OCI-LY3 (cell line): ENCODE measurements around the gene ATXN7L2.

Source experiments
- H2AFZ ChIP-seq: fragments of 200-600, 300-600 bp; shearing (Covaris generic); 2 replicates; pipeline ENCODE4 v1.6.0; 2014; ENCODE audit warnings: antibody characterized with exemption, low read depth, low read length
- H3K27ac ChIP-seq: fragments of 200-600, 300-600 bp; sonication (generic); 2 replicates; pipeline ENCODE4 v1.5.1; 2014; ENCODE audit warnings: mild to moderate bottlenecking, low read length, moderate library complexity, mixed read lengths
- H3K27me3 ChIP-seq: fragments of 200-600, 300-600 bp; sonication (generic); 2 replicates; pipeline ENCODE4 v1.6.1; 2014; ENCODE audit warnings: low read depth, low read length, mixed read lengths
- H3K36me3 ChIP-seq: fragments of 200-600, 300-600 bp; sonication (generic); replicated peaks from 2 replicates; pipeline ENCODE3; 2014; ENCODE audit warnings: low read depth, low read length, mixed read lengths
- H3K4me1 ChIP-seq: fragments of 300-600, 200-600 bp; sonication (generic); 2 replicates; pipeline ENCODE4 v1.6.1; 2014; ENCODE audit warnings: low read length, mixed read lengths
- H3K4me2 ChIP-seq: fragments of 200-600, 300-600 bp; sonication (generic); 2 replicates; pipeline ENCODE4 v1.6.1; 2014; ENCODE audit warnings: low read length, mixed read lengths
- H3K4me3 ChIP-seq: fragments of 300-600, 200-600 bp; sonication (generic); 2 replicates; pipeline ENCODE4 v1.5.1; 2014; ENCODE audit warnings: antibody characterized with exemption, mild to moderate bottlenecking, low read length, moderate library complexity
- H3K79me2 ChIP-seq: fragments of 300-600, 200-600 bp; shearing (Covaris generic); 2 replicates; pipeline ENCODE4 v1.6.1; 2014; ENCODE audit warnings: mild to moderate bottlenecking, low read length, mixed read lengths
- H3K9ac ChIP-seq: fragments of 300-600, 200-600 bp; shearing (Covaris generic); 2 replicates; pipeline ENCODE4 v1.6.0; 2014; ENCODE audit warnings: mild to moderate bottlenecking, low read length, moderate library complexity
- H3K9me3 ChIP-seq: fragments of 200-600, 300-600 bp; shearing (Covaris generic); 2 replicates; pipeline ENCODE4 v1.6.1; 2014; ENCODE audit warnings: low read length, mixed read lengths; ENCODE audit not compliant: insufficient read depth
- H4K20me1 ChIP-seq: fragments of 200-600, 300-600 bp; sonication (generic); 2 replicates; pipeline ENCODE4 v1.6.1; 2016; ENCODE audit warnings: low read length, mixed read lengths; ENCODE audit not compliant: insufficient read depth
- EZH2phosphoT487 ChIP-seq: fragments of 200-600 bp; shearing (Covaris generic); IDR thresholded peaks from 2 replicates; pipeline ENCODE4 v1.6.1; 2018; ENCODE audit warnings: antibody characterized with exemption, mixed run types, low read depth
- TF ChIP-seq, protein P1 (sequence below): fragments of 200-600, 300-600 bp; sonication (generic); IDR thresholded peaks from 2 replicates; pipeline ENCODE4 v1.5.1; 2014; ENCODE audit warnings: antibody characterized with exemption, low read length, low read depth

Gene ATXN7L2

GRCh38 chr1:109447524-109447923 is 36.2 kb upstream of the ATXN7L2 start:
- Histone ChIP-seq H4K20me1 (no peaks in the 10 kb centered on the region), H3K27ac (no peak overlapping the region), H3K4me3 (no peak overlapping the region), H2AFZ (no peak overlapping the region), H3K4me1 (no peaks in the 10 kb centered on the region), H3K9me3 (no peaks in the 10 kb centered on the region), H3K9ac (no peak overlapping the region), H3K27me3 (peaks cover 21% of the 10 kb centered on the region; the same call in 1 of the 2 replicates), H3K36me3 (no peaks in the 10 kb centered on the region), H3K79me2 (no peaks in the 10 kb centered on the region), H3K4me2 (no peak overlapping the region)
- TF ChIP-seq EZH2phosphoT487, result no peak
- TF ChIP-seq, protein P1, sequence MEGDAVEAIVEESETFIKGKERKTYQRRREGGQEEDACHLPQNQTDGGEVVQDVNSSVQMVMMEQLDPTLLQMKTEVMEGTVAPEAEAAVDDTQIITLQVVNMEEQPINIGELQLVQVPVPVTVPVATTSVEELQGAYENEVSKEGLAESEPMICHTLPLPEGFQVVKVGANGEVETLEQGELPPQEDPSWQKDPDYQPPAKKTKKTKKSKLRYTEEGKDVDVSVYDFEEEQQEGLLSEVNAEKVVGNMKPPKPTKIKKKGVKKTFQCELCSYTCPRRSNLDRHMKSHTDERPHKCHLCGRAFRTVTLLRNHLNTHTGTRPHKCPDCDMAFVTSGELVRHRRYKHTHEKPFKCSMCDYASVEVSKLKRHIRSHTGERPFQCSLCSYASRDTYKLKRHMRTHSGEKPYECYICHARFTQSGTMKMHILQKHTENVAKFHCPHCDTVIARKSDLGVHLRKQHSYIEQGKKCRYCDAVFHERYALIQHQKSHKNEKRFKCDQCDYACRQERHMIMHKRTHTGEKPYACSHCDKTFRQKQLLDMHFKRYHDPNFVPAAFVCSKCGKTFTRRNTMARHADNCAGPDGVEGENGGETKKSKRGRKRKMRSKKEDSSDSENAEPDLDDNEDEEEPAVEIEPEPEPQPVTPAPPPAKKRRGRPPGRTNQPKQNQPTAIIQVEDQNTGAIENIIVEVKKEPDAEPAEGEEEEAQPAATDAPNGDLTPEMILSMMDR, result no peak

DNA sequence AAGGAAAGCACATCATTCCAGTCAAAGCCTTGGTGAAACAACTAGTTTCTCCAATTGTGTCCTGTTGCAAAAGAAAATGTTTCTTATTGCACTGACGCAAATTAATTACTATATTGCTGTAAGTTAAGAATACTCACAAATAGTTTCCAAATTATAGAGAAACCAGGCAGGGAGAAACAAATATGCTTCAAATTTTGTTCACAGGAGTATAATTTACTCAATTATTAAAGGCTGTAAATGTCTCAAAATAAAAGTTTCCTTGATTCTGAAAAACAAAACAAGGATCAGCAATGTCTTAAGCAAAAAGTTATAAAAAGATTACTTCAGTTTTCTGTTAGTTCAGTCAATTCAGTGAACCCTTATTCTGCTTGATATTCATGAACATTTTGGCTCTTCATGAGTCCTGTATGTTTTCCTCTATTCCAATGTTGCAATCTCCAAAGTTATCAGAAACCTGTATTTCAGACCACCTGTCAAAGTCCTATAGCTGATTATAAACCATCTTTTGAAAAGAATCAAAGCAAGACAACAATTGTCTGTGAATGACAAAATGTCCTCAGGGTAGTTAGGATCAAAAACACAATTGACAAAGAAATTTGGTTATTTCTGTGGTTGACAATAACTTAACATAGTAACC is 29.1 kb upstream of the ATXN7L2 start:
- Histone ChIP-seq H3K4me1 (no peaks in the 10 kb centered on the region), H3K9ac (no peak overlapping the region), H2AFZ (no peak overlapping the region), H3K36me3 (no peaks in the 10 kb centered on the region), H3K27ac (no peak overlapping the region), H3K4me3 (no peak overlapping the region), H3K4me2 (no peak overlapping the region), H3K79me2 (no peaks in the 10 kb centered on the region), H4K20me1 (no peaks in the 10 kb centered on the region), H3K9me3 (no peaks in the 10 kb centered on the region), H3K27me3 (no peaks in the 10 kb centered on the region)
- no peak for TF ChIP-seq EZH2phosphoT487
- TF ChIP-seq, protein P1, result no peak

GRCh38 chr1:109457819-109458218 is 25.9 kb upstream of the ATXN7L2 start:
- Histone ChIP-seq H2AFZ (no peak overlapping the region), H3K4me1 (no peaks in the 10 kb centered on the region), H3K4me3 (no peak overlapping the region), H3K4me2 (no peak overlapping the region), H3K27me3 (no peaks in the 10 kb centered on the region), H3K36me3 (no peaks in the 10 kb centered on the region), H3K9ac (no peak overlapping the region), H4K20me1 (no peaks in the 10 kb centered on the region), H3K79me2 (no peaks in the 10 kb centered on the region), H3K9me3 (no peaks in the 10 kb centered on the region), H3K27ac (no peak overlapping the region)
- TF ChIP-seq EZH2phosphoT487, result no peak
- TF ChIP-seq, protein P1, result no peak

- Histone ChIP-seq H3K9me3 (no peaks in the 10 kb centered on the region), H3K27me3 (peaks cover 18% of the 10 kb centered on the region; the same call in 1 of the 2 replicates), H4K20me1 (no peaks in the 10 kb centered on the region), H2AFZ (no peak overlapping the region), H3K4me1 (no peaks in the 10 kb centered on the region), H3K9ac (no peak overlapping the region), H3K79me2 (no peaks in the 10 kb centered on the region), H3K4me3 (no peak overlapping the region), H3K36me3 (no peaks in the 10 kb centered on the region), H3K4me2 (no peak overlapping the region), H3K27ac (no peak overlapping the region)
- TF ChIP-seq EZH2phosphoT487, result no peak
- TF ChIP-seq, protein P1, result no peak
These were observed 17.6 kb upstream of the ATXN7L2 start for GRCh38 chr1:109466125-109466451.
